ENCODE results near the gene AGPS. TPM values are rescaled to one million over a fixed set of nuclear protein-coding genes. Genes with fewer than 3 reads are reported as not detected.
"Not testable (repeated sequence)": the region's sequence is repeated elsewhere in the genome, so short reads cannot be mapped to it uniquely, and the experiment has no call there.

The AGPS gene
- total RNA-seq, 1 donor from 2014 or later, result 71.3 TPM

- DNase-seq, result no peak
Measured at GRCh38 chr2:177391822-177392372, 676 bp upstream of the AGPS start.

- no peak for DNase-seq
Measured at GRCh38 chr2:177393203-177393755, 706 bp downstream of the AGPS start.

GRCh38 chr2:177393824-177394593, 1.4 kb downstream of the AGPS start:
- DNase-seq, result no peak

- no peak for DNase-seq
Measured at GRCh38 chr2:177394594-177394973, 2.0 kb downstream of the AGPS start.

- DNase-seq, result no peak
Measured at GRCh38 chr2:177395351-177396065, 2.9 kb downstream of the AGPS start.

GRCh38 chr2:177396703-177397460, 4.3 kb downstream of the AGPS start:
- no peak for DNase-seq

- DNase-seq, result no peak
Measured at GRCh38 chr2:177397481-177398289, 5.1 kb downstream of the AGPS start.

- DNase-seq, result no peak
Measured at GRCh38 chr2:177398290-177398683, 5.7 kb downstream of the AGPS start.

- DNase-seq, result no peak
Measured at GRCh38 chr2:177398791-177399190, 6.2 kb downstream of the AGPS start.

GRCh38 chr2:177399376-177399775, 6.8 kb downstream of the AGPS start:
- DNase-seq, result no peak

GRCh38 chr2:177400337-177400923, 7.9 kb downstream of the AGPS start:
- DNase-seq, result no peak

GRCh38 chr2:177402096-177402495, 9.5 kb downstream of the AGPS start:
- DNase-seq, result no peak

GRCh38 chr2:177403838-177404237, 11.3 kb downstream of the AGPS start:
- DNase-seq, result no peak

- DNase-seq, result no peak
Measured at GRCh38 chr2:177404243-177404642, 11.7 kb downstream of the AGPS start.

- DNase-seq, result no peak
Measured at GRCh38 chr2:177405029-177405692, 12.6 kb downstream of the AGPS start.

- no peak for DNase-seq
Measured at GRCh38 chr2:177406182-177406581, 13.6 kb downstream of the AGPS start.

GRCh38 chr2:177407031-177407430, 14.5 kb downstream of the AGPS start:
- DNase-seq, result no peak

GRCh38 chr2:177410629-177411028, 18.1 kb downstream of the AGPS start:
- not testable (repeated sequence) for DNase-seq

- DNase-seq, result no peak
Measured at GRCh38 chr2:177413703-177414102, 21.1 kb downstream of the AGPS start.

GRCh38 chr2:177419274-177419673, 26.7 kb downstream of the AGPS start:
- no peak for DNase-seq

GRCh38 chr2:177422271-177422670, 29.7 kb downstream of the AGPS start:
- no peak for DNase-seq

Measured in occipital lobe (tissue), 2 donors.